ENCODE data around the gene LDHD.

The LDHD gene

DNA sequence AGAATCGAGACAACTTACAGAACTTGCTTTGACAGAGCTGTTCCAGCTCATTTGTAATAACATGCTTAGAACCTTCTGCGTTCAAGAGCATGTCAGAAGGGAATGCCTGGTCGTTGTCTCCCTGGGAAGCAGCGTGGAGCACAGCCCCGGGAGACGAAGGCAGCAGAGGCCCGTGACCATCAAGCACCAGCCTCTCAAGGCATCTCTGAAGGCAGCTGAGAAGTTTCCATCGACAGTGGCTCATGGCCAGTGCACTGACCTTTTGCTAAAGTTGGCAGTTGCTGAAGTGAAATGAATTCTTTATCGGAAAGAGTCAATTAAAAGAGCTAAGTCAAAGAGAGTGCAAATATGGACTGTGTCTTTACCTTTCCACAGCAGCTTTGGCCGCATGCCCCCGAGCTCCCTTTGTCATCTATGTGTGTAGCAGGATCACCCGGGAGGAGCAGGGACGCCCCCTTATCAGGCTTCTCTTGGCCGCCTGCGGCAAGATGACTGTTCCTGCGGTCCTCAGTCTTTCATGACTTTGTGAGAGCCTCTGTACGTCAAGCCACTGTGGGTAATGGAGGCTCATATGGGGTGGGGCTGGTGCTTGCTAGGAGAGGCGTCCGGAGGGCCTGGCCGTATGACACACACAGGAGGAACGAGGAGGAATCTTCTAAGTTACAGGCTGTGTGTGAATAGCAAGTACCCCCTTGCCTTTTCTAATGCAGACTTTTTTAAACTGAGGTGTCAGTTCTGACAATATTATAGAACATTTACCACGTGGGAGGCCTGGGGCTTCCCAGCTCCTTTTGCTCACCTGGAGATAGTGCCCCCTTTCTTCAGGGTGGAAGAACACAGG, 54.2 kb downstream of the LDHD start:
- no peak for DNase-seq (ENCODE audit: low spot score)
